GM19438 (cell line): Measurements from ENCODE around the gene MRGPRD.

Experiments used
- ATAC-seq: cut with Tn5 transposase; IDR thresholded peaks from one replicate; pipeline ENCODE4 v1.9.1; 2021; ENCODE audit warnings: low read depth; ENCODE audit not compliant: unreplicated experiment

The MRGPRD gene

GRCh38 chr11:68933605-68934320 lies 47.0 kb downstream of the MRGPRD start:
- ATAC-seq = no peak

- ATAC-seq = no peak
Observed at GRCh38 chr11:68932933-68933577, 47.7 kb downstream of the MRGPRD start.

- ATAC-seq = no peak
Observed at GRCh38 chr11:68932358-68932757, 48.4 kb downstream of the MRGPRD start.

- ATAC-seq = no peak
Observed at GRCh38 chr11:68931911-68932310, 48.9 kb downstream of the MRGPRD start.

GRCh38 chr11:68930991-68931855 lies 49.6 kb downstream of the MRGPRD start:
- ATAC-seq = no peak
